HG02610 (cell line): ENCODE measurements around the gene AGMAT.

Experiments
- ATAC-seq: cut with Tn5 transposase; IDR thresholded peaks from one replicate; pipeline ENCODE4 v1.9.1; 2021; ENCODE audit warnings: mild to moderate bottlenecking, moderate library complexity; ENCODE audit not compliant: unreplicated experiment

Gene AGMAT

DNA sequence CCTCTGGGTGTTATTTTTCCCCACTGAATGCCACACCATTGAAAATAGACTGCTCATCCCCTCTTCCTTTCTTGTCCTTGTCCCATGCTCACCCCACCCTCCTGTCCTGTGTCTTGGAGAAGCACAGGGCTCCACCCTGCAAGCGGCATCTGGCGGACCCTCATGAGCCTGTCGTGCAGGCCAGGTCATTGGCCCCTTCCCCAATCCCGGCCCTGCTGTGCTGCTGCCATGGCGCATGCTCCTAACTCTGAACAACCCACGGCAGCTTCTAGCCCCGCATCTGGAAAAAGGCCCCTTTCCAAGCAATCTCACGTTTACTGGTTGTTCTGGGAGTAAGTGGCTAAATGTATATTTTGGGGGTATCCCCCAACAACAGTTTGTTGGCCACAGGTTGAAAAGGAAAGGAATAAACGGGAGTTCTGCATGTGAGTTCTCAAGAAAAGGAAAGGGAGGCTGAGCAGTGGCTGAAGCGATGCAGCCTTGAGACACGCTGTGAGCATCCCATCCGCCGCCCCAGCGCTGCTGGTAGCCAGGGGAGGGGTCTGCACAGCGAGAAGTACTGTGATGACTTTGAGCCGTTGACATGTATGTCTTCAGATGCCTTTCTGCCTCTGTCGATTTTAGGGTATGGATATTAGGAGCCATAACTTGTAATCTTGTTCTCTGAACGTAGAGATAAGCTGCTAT, 16.3 kb downstream of the AGMAT start:
- no peak for ATAC-seq

- ATAC-seq = no peak
Observed at GRCh38 chr1:15559189-15559810, 25.6 kb downstream of the AGMAT start.

- no peak for ATAC-seq
Observed at GRCh38 chr1:15558516-15558915, 26.3 kb downstream of the AGMAT start.

DNA sequence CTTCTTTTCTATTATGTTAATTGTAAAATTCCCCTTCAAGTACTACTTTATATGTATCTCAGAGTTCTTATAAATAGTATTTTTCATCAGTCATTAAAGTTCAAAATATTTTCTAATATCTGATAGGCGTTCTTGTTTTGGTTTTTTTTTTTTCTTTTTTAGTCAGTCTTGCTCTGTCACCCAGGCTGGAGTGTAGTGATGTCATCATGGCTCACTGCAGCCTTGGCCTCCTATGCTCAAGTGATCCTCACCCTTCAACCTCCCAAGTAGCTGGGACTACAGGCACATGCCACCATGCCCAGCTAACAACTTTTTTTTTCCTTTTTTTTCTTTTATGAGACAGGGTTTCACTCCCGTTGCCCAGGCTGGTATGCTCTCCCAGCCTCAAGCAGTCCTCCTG, 27.3 kb downstream of the AGMAT start:
- no peak for ATAC-seq

DNA sequence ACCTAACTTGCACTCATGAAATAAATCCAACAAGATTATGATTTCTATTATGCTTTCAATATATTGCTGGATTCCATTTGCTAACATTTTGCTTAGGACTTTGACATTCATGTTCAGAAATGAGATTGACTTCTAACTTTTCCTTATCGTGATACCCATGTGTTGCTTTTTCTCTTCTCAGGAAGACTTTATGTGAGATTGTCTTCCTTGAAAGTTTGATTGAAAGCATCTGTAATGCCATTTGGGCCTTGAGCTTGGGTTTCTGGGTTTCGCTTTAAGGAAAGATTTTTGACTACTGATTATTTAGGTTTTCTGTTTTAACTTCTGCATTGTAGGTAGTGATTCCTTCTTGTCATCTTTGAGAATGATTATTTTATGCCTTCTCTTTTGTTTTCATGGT, 27.8 kb downstream of the AGMAT start:
- no peak for ATAC-seq

DNA sequence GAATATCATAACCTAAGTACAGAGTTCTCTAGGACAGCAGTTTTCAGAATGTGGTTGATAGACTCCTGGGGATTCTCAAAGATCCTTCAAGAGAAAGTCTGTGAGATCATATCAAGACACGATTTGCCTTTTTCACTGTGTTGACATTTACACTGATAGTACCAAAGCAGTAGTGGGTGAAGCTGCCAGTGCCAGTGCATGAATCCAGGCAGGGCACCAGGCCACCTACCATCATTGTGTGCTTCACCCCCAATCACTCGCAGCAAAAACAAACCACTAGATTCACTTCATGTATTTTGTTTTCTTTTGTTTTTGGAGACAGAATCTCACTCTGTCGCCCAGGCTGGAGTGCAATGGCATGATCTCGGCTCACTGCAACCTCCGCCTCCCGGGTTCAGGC, 34.3 kb downstream of the AGMAT start:
- no peak for ATAC-seq

DNA sequence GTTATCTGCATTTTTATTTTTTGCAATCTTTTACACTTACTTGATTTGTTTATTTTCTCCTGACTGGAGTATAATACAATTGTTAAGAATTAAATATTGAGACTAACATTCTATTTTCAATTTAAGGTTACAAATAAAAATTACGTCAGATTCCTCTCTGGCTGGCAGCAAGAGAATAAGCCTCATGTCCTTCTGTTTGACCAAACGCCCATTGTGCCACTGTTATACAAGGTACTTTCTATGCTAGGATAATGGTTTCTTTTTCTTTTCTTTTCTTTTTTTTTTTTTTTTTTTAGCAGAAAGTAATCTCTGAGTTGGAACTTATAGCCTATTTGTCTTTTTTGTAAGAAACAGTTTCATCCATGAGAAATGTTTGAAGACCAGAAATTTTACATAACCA, 38.2 kb downstream of the AGMAT start:
- no peak for ATAC-seq

- ATAC-seq = no peak
Observed at GRCh38 chr1:15543589-15544568, 41.0 kb downstream of the AGMAT start.

GRCh38 chr1:15543251-15543588, 41.6 kb downstream of the AGMAT start:
- ATAC-seq = no peak

DNA sequence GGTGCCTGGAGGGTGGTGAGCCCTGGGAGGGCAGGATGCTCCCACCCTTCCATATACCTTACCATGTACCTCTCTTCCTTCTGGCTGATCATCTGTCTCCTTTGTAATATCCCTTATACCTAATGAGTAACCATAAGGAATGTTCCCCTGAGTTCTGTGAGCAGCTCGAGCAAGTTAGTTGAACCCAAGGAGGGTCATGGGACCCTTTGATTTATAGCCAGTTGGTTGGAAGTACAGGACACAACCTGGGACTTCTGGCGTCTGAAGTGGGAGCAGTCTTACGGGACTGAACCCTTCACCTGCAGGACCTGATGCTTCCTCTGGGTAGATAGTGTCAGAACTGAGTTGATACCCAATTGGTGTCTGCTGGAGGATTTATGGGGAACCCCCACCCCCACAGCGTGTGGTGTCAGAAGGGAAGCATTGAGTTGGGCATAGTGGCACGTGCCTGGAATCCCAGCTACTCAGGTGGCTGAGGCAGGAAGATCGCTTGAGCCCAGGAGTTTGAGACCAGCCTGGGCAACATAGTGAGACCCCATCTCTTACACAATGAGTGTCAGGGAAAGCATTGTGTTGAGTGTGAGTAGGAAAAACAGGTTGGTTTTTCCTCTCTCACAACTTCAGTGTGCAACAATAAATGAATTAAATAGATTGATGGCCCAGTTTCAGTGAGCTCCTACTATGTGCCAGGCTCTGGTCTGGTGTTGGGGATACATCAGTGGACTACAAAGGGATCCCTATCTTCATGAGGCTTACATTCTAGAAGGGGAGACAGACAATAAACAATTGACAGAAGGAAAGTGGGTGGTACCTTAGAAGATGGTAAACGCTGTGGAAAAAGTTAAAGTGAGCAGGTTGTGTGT, 42.2 kb downstream of the AGMAT start:
- no peak for ATAC-seq

DNA sequence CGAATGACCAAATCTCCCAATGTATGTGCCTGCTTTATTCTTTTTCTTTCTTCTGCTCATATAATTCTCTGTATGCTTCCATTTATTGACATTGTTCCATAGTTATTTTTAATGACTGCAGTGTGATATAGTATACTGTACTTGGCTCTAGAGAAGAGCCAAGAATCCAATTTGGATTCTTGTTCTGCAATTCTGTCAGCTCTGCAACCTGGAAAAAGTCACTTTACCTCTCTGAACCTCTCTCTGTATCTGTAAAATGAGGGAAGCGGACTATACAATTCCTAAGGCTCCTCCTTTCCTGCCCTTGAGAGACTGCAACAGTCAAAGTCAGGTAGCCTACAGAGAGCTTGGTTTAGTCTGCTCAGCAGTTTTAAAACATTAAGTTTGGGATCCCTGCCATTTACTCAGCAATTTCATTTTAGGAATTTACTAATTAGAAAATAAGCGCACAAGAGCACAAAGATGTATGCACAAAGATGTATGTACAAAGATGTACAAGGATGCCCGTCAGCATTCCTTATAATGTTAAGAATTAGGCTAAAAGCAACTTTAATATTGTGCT, 43.5 kb downstream of the AGMAT start:
- no peak for ATAC-seq

DNA sequence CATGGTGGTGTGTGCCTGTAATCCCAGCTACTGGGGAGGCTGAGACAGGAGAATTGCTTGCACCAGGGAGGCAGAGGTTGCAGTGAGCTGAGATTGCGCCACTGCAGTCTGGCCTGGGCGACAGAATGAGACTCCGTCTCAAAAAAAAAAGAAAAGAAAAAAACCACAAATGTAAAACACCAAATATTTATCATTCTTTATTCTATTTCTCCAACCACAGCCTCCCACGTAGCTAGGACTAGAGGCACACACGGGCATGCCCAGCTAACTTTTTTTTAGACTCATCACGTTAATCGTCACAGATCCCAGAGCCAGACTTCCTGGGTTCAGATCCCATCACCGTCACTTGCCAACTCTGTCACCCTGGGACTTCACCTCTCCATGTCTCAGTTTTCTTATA, 44.7 kb downstream of the AGMAT start:
- ATAC-seq = no peak

DNA sequence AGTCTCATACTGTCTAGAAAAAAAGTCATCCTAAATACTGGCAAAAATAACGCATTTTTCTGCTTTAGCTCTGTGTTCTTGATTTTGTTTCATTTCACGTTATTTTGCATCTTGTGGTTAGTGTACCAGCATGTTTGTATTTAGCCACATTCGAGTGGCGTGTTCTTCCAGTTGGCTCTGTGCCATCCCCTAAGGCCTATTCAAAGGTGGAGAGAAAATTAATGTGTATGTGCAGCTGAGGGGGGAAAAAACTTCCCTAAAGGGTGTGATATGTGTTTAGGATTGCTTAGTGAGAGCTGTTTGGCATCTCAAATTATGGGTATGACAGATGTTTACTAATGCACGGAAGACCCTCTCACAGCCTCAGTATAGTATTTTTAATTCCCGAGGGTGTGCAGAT, 46.1 kb downstream of the AGMAT start:
- no peak for ATAC-seq

- no peak for ATAC-seq
Observed at GRCh38 chr1:15531682-15532081, 53.2 kb downstream of the AGMAT start.

DNA sequence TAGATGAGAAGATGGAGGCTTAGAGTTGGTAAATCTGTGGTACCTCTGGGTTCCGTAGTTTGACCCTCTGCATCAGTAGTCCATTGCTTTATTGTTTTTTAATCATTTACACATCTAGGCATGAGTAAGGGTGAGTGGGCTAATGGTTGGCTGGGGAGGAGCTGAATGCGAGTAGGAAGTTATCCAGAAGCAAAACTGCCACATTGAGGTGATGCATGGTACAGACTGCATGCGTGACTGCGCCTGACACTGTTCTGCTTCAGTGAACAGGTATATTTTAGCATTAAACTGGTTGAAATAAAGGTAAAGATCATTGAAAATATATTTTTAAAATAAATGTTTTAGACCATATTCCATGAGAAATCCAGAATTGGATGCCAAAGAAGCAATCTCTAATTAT, 53.8 kb downstream of the AGMAT start:
- ATAC-seq = no peak

GRCh38 chr1:15526490-15527339, 58.1 kb downstream of the AGMAT start, which contains the start of gene DNAJC16:
Gene DNAJC16, plus strand, starts transcription at chr1:15526848. Its CDS starts 2,258 bp downstream, at chr1:15529106.
- peak; percentile 52 for ATAC-seq

DNA sequence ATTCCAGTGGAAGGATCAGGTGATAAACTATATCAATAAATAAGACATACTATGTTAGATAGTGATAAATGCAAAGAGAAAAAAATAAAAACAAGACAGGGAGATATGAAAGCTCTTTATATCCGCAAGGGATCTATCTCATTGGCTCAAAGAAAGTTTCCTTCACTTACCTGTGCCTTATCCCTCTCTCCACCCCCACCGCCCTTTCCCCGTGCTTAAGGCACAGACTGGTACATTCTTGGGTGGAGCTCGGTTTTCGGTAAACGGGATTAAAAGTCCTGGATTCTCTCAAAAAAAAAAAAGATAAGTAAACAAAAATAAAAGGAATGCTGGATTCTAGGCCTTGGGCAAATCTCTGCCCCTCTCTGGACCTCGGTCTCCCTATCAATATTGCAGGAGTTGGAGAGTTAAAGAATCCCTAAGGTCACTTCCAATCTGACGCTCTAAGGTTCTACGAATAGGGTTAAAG, 58.8 kb downstream of the AGMAT start:
- no peak for ATAC-seq

DNA sequence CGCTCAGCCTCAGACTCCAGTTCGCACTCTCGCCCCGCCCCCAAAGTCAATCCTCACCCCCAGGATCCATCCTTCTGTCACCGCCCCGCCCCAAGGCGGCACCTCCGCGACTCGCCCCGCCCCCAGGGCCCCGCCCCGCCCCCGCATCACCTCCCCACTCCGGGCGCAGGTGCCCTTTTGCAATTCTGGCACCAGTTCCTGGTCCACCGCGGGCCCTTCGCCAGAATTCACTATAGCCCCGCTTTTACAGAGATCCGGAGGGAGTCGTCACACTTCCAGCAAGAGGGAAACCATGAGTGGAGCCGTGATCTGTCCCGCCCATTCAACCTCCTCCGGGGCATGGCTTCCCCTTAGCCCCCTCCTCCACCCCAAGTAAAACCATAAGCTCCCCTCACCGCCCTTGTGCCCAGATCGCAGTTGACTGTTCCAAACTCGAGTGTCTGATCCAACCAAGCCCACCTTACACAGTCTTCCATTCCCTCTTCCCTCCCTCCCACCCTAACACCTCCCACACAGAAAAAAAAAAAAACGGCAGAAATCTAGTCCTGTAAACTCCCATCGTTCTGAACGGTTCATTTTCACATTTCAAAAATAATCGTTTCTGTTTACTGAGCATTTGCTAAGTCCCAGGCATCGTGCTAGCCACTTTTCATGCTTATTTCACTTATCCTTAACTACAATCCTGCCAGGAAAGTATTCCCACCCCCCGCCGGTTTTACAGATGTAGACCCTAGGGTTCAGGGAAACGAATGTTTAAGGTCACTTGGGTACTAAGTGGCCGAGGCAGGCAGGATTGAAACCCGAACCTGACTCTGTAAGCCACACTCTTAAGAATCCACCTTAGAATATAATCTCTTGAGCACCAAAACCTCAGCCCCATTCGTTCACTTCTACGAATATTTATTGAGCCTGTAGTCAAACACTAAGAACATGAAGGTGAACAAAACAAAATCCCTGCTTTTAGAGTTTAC, 59.5 kb downstream of the AGMAT start:
- ATAC-seq = peak; percentile 44
